Middle frontal gyrus (tissue), 1 donor: ENCODE results near the gene CCNY.
"Not testable (repeated sequence)": the region's sequence is repeated elsewhere in the genome, so short reads cannot be mapped to it uniquely, and the experiment has no call there.

ENCODE experiments used
- DNase-seq: peaks from one replicate; pipeline ENCODE4 v3.0.0-alpha.2; 2015; ENCODE audit warnings: low spot score; ENCODE audit errors: extremely low spot score

CCNY gene

GRCh38 chr10:35400595-35401268 is 64.4 kb downstream of the CCNY start:
- DNase-seq: no peak

- DNase-seq: not testable (repeated sequence)
Measured at GRCh38 chr10:35403491-35403890, 67.2 kb downstream of the CCNY start.

- DNase-seq: not testable (repeated sequence)
Measured at GRCh38 chr10:35404077-35404476, 67.8 kb downstream of the CCNY start.

- DNase-seq: not testable (repeated sequence)
Measured at GRCh38 chr10:35406003-35406630, 69.8 kb downstream of the CCNY start.

- DNase-seq: not testable (repeated sequence)
Measured at GRCh38 chr10:35407696-35408095, 71.4 kb downstream of the CCNY start.

GRCh38 chr10:35409094-35409582 is 72.8 kb downstream of the CCNY start:
- peak; percentile 42 for DNase-seq

GRCh38 chr10:35409808-35410207 is 73.5 kb downstream of the CCNY start:
- DNase-seq: no peak

- no peak for DNase-seq
Measured at GRCh38 chr10:35412003-35412723, 75.9 kb downstream of the CCNY start.

GRCh38 chr10:35412900-35413491 is 76.7 kb downstream of the CCNY start:
- DNase-seq: no peak

- DNase-seq: no peak
Measured at GRCh38 chr10:35413985-35414861, 77.9 kb downstream of the CCNY start.

GRCh38 chr10:35415505-35415904 is 79.2 kb downstream of the CCNY start:
- no peak for DNase-seq

GRCh38 chr10:35416619-35417312 is 80.5 kb downstream of the CCNY start:
- no peak for DNase-seq

- DNase-seq: no peak
Measured at GRCh38 chr10:35417313-35417625, 81.0 kb downstream of the CCNY start.

GRCh38 chr10:35417795-35418194 is 81.5 kb downstream of the CCNY start:
- peak; percentile 8 for DNase-seq

- not testable (repeated sequence) for DNase-seq
Measured at GRCh38 chr10:35418580-35418979, 82.3 kb downstream of the CCNY start.

GRCh38 chr10:35420044-35420443 is 83.7 kb downstream of the CCNY start:
- no peak for DNase-seq

GRCh38 chr10:35420827-35421552 is 84.7 kb downstream of the CCNY start:
- no peak for DNase-seq

- DNase-seq: no peak
Measured at GRCh38 chr10:35421553-35422178, 85.4 kb downstream of the CCNY start.

GRCh38 chr10:35422228-35422627 is 85.9 kb downstream of the CCNY start:
- no peak for DNase-seq
